GM19324 (cell line): ENCODE measurements around the gene PSMD14.

ENCODE experiments used
- ATAC-seq: cut with Tn5 transposase; IDR thresholded peaks from one replicate; pipeline ENCODE4 v1.9.1; 2021; ENCODE audit warnings: mild to moderate bottlenecking, moderate library complexity; ENCODE audit not compliant: unreplicated experiment, low FRiP score

Gene PSMD14

DNA sequence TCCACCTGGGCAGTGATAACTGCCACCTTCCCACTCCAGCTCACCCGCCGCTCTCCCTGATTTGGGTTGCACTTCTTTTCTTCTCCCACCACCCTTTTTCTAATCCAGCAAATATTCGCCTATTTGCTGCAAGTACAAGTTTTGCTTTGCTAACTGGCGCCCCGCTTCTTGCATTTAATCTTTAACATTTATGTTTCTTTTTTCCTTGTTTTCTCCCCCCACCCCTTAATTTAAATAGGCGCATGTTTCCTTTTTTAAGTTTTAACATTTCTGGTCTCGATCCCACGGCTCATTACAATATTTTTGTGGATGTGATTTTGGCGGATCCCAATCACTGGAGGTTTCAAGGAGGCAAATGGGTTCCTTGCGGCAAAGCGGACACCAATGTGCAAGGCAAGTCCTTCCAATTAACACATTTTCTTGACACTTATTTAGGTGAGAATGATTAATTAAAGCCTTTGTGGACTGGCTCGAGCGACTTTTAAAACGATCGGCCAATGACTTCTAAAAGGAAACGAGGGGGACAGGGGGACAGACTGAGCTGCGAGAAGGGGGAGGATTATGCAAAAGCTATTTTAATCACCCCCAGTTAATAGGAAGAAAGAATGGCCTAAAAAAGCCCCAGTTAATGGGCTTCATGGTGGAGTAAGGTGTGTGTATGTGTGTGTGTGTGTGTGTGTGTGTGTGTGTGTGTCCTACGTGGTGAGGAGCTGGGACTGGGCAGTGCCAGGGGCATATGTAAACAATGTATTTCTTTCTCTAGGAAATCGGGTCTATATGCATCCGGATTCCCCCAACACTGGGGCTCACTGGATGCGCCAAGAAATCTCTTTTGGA is 109.4 kb downstream of the PSMD14 start:
- ATAC-seq = no peak

DNA sequence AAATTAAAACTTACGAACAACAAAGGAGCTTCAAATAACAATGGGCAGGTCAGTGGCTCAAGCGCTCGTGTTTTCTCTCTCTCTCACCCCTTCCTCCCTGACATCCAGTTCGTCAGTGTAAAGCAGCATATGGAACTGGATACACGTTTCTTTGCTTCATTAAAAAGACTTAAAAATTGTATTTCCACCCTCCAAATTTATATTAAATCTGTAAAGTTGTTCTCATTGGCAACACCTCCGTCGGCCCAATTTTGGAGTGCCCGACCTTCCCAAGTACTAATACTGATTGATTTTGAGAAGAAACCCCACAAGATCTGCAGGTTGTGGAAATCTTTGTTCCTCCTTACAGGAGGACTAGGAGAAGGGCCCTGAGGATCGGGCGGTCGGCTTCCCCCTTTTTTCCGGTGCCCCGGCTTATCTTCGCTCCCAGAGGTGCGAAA is 110.1 kb downstream of the PSMD14 start:
- ATAC-seq = no peak

DNA sequence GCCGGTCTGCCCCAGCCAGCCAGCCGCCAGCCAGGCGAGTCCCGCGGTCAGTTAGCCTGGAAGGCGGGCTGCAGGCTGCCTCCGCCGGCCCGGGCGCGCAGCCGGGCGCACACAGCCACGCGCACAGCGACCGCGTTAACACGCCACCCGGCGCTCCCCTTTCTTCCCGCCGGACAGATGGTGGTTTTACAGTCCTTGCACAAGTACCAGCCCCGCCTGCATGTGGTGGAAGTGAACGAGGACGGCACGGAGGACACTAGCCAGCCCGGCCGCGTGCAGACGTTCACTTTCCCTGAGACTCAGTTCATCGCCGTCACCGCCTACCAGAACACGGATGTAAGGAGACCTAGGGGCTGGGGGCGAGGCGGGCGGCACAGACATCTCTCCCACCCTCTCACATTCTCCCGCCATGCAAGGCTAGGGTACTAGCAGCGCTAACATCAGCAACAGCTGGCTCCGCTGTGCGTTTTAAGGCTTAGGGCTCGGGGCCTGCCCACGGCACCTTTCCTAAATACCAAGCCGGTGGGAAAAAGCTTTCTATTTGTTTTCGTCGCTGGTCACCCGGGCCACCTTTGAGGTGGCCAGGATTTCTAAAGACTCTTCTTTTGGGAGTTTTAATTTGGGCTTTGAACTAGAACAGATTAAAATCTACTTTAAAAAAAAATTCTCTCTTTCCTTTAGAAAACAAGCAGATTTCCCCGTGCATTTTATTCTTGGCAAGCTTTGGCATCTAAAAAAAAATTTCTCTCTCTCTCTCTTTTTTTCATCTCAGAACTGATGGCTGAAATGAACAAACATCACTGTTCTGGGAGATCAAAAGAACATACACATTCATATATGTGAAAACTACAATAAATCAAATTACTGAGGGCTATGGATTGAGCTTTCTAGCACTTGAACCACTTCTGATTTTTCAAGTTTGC is 110.8 kb downstream of the PSMD14 start:
- no peak for ATAC-seq

DNA sequence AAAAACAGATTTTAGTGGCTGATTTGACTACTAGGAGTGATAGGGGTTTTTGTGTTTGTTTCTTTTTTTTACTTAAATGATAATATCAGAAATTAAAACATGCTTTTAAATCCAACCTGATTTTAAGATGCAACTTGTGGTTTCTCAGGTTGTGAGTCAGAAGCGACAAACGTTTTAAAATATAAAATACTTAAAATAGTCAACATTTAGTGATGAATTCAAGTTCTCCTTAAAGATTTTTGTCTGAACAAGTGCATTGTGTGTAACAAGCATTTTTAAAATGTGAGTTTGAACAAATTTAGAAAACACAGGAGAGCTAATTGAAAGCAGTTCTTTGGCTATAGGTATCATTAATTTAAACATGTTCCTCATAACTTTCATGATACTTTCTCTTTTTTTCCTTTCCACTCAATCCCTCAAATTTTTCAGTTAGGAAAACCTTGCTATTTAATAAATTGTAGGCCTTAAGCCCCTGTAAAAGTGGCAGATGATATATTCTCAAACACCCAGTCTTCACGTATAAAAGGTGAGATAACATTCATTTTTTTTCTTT is 111.5 kb downstream of the PSMD14 start:
- no peak for ATAC-seq

DNA sequence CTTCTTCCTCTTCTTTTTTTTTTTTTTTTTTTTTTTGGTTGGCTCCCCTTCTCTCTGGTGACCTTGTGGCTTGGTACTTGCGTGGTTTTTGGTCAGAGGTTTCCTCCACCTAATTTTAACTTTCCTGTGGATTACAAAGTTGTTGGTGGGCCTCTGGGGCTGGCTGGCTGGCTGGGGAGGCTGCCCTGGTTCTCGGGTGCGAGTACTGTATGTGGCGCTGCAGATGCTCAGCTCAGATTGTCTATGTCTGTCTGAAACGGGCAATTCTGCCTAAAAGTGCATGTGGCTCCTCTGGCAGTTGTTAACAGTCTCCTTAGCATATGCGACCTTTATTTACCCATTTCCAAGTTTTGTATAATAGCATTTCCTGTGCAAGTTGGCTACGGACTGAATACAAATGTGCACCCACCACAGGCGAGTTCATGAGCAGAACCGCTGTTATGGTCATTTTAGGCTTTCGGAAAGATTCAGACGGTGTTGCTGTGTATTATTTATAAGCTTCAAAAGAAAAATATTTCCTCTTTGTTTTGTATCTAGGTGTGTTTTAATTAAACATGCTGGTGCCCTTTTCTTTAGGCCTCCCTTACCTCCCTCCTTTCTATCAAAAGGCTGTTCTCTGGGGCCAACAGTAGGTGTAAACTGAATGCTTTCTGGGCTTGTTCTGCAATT is 112.3 kb downstream of the PSMD14 start:
- no peak for ATAC-seq

DNA sequence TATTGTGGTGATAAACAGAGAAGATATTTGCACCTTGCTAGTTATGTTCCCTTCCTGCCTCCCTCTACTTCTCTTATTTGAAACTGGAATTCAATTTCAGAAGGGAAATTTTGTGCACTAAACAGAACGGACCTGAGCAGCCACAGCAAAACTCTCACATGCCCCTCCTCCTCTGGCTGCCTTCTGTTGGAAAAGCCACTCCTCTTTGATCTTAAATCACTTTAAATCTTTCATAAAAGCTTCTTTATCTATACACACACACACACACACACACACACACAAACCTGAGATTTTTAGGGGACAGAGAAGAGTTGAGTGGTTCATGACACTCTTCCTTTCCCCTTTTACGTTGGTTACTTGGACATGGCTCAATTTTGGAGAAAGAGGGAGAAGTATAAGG is 113.5 kb downstream of the PSMD14 start:
- no peak for ATAC-seq

DNA sequence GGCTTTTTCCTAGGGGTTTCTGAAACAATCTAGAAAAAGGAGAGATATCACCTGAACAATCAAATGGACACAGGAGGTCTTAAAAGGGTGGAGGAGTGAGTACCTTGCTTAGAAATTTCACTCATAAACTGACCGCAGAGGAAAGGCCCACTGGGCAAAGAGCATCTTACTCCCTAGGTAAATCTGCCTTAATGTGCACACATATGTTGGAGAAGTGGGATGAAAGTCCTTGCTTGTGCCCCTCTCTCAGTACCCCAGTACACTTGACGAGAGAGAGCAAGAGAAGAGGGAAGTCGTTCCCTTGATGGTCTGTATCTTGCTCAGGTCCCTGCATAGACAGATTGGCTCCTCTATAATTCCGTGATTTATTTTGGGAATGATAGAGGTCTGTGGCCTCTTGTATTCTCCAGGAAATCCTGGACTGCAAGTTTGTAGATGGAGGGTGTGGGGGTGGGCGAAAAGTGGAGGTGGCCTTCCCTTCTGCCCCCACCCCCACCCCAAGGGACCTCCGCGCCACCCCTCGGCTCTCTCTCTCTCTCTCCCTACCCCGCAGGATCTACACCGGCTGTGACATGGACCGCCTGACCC is 114.7 kb downstream of the PSMD14 start:
- no peak for ATAC-seq

DNA sequence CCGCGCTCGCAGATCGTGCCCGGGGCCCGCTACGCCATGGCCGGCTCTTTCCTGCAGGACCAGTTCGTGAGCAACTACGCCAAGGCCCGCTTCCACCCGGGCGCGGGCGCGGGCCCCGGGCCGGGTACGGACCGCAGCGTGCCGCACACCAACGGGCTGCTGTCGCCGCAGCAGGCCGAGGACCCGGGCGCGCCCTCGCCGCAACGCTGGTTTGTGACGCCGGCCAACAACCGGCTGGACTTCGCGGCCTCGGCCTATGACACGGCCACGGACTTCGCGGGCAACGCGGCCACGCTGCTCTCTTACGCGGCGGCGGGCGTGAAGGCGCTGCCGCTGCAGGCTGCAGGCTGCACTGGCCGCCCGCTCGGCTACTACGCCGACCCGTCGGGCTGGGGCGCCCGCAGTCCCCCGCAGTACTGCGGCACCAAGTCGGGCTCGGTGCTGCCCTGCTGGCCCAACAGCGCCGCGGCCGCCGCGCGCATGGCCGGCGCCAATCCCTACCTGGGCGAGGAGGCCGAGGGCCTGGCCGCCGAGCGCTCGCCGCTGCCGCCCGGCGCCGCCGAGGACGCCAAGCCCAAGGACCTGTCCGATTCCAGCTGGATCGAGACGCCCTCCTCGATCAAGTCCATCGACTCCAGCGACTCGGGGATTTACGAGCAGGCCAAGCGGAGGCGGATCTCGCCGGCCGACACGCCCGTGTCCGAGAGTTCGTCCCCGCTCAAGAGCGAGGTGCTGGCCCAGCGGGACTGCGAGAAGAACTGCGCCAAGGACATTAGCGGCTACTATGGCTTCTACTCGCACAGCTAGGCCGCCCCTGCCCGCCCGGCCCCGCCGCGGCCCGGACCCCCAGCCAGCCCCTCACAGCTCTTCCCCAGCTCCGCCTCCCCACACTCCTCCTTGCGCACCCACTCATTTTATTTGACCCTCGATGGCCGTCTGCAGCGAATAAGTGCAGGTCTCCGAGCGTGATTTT is 115.5 kb downstream of the PSMD14 start:
- no peak for ATAC-seq

DNA sequence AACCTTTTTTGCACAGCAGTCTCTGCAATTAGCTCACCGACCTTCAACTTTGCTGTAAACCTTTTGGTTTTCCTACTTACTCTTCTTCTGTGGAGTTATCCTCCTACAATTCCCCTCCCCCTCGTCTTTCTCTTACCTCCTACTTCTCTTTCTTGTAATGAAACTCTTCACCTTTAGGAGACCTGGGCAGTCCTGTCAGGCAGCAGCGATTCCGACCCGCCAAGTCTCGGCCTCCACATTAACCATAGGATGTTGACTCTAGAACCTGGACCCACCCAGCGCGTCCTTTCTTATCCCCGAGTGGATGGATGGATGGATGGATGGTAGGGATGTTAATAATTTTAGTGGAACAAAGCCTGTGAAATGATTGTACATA is 116.2 kb downstream of the PSMD14 start:
- ATAC-seq = no peak

DNA sequence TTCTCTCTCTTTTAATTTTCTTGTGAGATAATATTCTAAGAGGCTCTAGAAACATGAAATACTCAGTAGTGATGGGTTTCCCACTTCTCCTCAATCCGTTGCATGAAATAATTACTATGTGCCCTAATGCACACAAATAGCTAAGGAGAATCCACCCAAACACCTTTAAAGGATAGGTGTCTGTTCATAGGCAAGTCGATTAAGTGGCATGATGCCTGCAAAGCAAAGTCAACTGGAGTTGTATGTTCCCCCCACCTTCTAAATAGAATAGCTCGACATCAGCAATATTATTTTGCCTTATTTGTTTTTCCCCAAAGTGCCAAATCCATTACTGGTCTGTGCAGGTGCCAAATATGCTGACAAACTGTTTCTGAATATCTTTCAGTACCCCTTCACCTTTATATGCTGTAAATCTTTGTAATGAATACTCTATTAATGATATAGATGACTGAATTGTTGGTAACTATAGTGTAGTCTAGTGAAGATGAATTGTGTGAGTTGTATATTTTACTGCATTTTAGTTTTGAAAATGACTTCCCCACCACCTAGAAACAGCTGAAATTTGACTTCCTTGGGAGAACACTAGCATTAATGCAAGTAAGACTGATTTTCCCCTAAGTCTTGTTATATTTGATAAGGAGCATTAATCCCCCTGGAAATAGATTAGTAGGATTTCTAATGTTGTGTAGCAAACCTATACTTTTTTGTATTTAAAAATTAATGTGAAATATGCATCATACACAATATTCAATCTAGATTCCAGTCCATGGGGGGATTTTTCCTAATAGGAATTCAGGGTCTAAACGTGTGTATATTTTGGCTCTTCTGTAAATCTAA is 116.9 kb downstream of the PSMD14 start:
- no peak for ATAC-seq

DNA sequence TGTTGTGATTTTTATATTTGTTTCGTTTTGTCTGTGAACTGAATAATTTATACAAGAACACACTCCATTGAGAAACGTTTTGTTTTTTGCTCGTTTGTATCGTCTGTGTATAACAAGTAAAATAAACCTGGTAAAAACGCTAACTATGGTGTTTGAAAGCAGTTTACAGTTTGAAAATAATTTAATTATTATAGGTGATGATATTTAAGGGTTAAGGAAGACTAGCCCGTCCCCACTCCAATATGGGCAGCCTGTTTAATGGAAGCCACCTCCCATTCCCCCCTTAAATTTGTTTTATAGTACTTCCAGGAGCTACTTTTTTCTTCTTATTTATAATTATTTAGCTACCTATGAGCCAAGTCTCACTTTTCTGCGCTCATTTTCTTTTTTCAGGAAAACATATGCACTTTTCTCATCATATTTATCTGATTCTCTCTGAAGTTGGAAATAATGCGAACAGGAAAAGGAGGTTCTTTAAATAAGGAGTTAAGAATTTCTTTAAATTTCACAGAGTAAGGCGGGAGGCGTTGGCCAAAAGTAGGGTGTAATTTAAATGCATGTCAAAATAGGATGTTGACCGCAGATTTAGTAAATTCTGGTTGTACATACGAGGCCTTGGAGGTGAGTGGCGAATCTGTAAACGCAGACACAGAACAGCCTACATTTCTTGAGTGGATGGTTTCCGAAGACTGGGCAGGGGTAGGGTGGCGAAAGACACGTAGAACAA is 117.7 kb downstream of the PSMD14 start:
- no peak for ATAC-seq

DNA sequence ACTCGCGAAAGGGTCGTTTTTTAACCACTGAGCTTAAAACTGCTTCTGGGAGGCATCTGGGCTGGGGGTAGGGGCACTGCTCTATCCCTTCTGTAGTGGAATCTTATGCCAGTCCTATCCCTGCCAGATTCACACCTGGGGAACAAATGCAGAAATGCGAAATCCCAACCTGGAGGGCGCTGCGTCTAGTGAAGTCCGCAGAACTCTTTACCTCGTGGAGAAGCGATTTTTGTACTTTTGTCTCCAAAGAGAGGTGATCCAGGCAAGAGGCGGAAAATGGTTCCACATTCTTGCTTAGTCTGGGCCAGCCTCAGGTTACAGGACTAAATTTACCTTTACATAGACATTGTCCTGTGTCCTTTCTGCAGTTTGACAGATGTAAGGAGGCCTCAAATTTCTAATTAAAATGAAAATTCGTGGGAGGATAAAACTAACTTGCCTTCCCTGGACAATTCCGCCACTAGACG is 118.3 kb downstream of the PSMD14 start:
- ATAC-seq = no peak

DNA sequence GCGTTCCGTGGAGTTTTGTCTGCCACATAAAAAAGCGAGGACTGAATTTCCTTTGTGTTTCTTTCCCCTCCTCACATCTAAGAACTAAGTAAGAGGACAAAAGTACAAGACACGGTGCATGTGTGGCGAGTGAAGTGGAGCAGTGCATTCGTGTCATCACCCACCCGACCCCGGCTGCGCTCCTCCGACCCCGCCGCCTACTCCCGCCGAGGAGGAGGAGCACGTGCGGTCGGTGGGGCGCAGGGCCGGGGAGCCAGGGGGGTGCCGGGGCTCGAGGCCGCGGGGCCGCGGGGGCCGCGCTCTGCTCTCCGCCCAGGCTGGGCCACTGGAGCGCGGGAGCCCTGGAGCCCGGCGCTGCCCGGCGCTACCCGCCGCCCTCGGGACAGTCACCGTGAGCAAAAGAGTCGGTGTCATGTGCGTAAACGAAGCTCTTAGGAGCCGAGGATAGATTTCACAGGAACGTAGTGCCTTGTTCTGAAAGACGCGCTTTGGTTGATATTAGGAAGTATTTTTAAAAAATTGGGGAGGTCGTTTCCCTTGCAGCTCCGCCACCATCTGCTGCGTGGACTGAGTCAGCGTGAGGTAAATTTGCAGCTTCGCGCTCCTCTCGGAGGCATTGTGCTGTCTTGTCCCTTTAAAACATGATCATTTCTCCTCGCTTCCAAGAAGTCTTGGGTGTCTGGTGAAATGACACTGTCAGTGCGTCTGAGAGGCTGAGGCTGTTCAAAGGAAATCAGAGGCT is 118.9 kb downstream of the PSMD14 start:
- ATAC-seq = no peak

DNA sequence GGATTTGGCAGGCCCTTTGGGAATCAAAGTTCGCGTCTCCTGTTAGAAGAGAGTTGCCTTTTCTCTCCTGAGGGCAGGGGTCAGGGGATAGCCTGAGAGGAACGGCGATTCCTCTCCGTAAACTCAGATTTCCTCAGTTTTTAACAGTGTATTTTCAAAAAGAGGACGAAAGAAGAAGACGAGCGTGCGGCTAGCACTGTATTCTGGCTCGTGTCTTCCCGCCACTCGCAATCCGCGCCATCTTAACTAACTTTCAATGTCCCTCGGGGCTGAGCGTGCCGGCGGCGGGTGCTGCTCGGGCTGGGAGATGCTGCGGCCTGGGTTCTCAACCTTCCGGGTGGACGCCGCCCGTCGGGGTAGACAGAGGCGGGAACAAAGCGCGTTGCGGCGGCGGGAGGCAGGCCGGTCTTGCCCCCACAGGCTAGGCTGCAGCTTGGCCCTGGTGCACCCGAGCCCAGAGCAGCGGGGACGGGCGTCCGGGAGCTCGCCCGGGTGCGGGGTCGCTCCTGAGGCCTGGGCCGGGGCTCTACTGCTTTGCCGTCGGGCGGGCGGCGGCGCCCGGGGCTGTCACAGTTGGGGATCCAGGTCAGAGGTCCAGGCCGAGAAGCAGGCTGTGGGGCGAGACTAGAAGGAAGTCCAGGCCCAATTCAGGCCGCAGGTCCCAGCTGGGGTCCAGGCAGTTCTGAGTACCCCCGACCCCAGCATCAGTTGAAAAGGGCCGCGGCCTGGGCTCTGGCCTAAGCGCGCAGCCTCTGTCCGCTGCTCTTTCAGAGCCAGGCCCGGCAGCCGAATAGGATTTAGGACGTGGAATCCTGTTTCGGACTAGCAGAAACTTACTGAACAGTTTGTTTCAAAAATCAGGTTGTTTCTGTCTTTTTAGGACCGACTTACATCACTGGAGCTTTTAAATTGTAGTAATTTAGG is 119.7 kb downstream of the PSMD14 start:
- ATAC-seq = no peak

DNA sequence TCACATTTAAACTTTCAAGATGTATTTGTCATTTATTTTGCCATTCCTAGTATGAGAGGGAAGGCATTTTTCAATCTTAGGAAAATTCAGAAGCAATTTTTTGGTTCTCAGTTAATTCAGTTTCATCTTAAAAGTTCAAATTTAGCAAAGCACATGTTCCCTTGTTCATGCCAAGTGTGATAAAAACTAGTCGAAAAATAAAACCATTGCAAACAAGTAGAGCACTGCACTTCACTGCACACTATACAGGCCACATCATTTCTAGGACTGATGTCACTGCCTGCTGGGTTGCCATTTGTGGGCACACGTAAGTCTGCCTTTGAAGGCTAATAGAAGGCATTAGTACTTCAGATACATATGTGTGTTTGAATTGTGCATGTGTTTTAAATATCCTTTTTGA is 122.2 kb downstream of the PSMD14 start:
- ATAC-seq = no peak

DNA sequence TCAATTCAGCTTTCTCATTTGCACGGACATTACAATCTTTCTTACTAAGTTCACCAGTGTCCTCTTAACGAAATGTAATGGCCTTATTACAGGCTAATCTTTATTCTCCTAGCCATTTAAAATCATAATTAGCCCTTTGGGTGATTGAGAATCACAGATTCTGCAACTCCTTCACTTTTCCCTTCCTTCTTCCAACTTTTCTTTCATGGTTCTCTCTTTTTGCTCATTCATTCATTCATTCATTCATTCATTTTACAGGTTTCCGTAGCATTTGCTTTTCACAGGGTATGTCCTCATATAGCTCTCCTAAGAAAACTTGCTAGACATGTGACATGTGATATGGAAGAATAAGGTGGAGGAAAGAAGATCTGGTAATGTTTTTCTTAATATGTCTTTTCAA is 123.9 kb downstream of the PSMD14 start:
- ATAC-seq = no peak
